ENCODE measurements around the gene CACNA2D1.

The CACNA2D1 gene

GRCh38 chr7:82209179-82209747 lies 234.3 kb downstream of the CACNA2D1 start:
- H4K8ac ChIP-seq (ENCODE audit: low read depth, low read length), result no peak overlapping the region
- no peaks in the 10 kb centered on the region for H3K4me1 ChIP-seq (ENCODE audit: control insufficient read depth in 2 of 2, insufficient read depth in 1 of 2, low read depth in 1 of 2, low read length in 2 of 2)
- peaks cover 2 to 6% of the 10 kb centered on the region in 2 donors for H3K9me3 ChIP-seq (replicated peaks in 1 of 2; ENCODE audit: control insufficient read depth in 2 of 2, insufficient read depth in 1 of 2, low read depth in 1 of 2, low read length in 2 of 2)
- no peak for DNase-seq (ENCODE audit: low spot score)
- no peak overlapping the region for H3K4ac ChIP-seq (ENCODE audit: low read length)
- no peak overlapping the region for H2AFZ ChIP-seq (ENCODE audit: low read length)
- no peak overlapping the region for H2BK12ac ChIP-seq (ENCODE audit: low read length)
- H3K14ac ChIP-seq (ENCODE audit: low read length), result no peak overlapping the region
- WGBS, 2 donors (ENCODE audit: extremely low coverage in 2 of 2, insufficient read length in 2 of 2, insufficient replicate concordance in 1 of 2), result no CpG with 5 or more reads among the region's 5 CpGs
- no peak overlapping the region for H4K91ac ChIP-seq (ENCODE audit: low read depth, low read length, poor library complexity)
- no peak overlapping the region for H2BK120ac ChIP-seq (ENCODE audit: low read depth, low read length)
- H3K9ac ChIP-seq (ENCODE audit: low read depth, low read length, poor library complexity), result no peak overlapping the region
- no peak overlapping the region for H3K4me2 ChIP-seq (ENCODE audit: insufficient read depth, low read length, poor library complexity, severe bottlenecking)
- no peak overlapping the region for H3K4me3 ChIP-seq (ENCODE audit: low read length in 2 of 2)
- H2AK5ac ChIP-seq (ENCODE audit: low read depth, low read length), result no peak overlapping the region
- H3K27ac ChIP-seq (replicated peaks; ENCODE audit: low read length), result no peak overlapping the region
- no peaks in the 10 kb centered on the region for H3K27me3 ChIP-seq (ENCODE audit: control insufficient read depth in 3 of 3, insufficient read depth in 3 of 3, low read depth in 1 of 3, low read length in 3 of 3)
- H3K23ac ChIP-seq (ENCODE audit: low read depth, low read length, poor library complexity), result no peak overlapping the region
- H2BK5ac ChIP-seq (ENCODE audit: low read length), result no peak overlapping the region
- no peaks in the 10 kb centered on the region for H3K79me1 ChIP-seq (ENCODE audit: low read depth, low read length)
- no peak overlapping the region for H3K18ac ChIP-seq (ENCODE audit: low read length)
- no peaks in the 10 kb centered on the region for H3K36me3 ChIP-seq (replicated peaks in 1 of 2; ENCODE audit: control insufficient read depth in 2 of 2, insufficient read depth in 2 of 2, low read length in 2 of 2)
- H2BK15ac ChIP-seq (ENCODE audit: low read length), result no peak overlapping the region

DNA sequence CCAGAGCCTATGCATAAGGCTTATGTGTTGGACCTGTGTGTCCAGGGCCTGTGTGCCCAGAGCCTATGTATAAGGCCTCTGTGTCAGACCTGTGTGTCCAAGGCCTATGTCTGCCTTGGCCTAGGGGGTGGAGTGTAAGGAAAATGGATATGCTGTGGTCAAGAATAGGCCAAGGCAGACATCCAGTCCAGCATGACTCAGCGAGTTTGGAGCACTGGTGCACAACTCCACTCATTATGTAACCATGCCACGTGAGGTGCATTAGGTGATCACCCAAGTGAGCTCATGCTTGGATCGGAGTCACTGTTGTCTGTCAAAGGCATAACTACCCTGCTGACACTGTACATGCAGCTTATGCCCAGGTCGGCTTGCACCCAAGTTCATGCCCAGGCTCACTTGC lies 238.9 kb downstream of the CACNA2D1 start:
- Histone ChIP-seq H3K4me2 (ENCODE audit: insufficient read depth, low read length, poor library complexity, severe bottlenecking) (no peak overlapping the region), H4K8ac (ENCODE audit: low read depth, low read length) (no peak overlapping the region), H3K79me1 (ENCODE audit: low read depth, low read length) (no peaks in the 10 kb centered on the region), H3K4me1 (ENCODE audit: control insufficient read depth in 2 of 2, insufficient read depth in 1 of 2, low read depth in 1 of 2, low read length in 2 of 2) (no peaks in the 10 kb centered on the region), H3K4me3 (ENCODE audit: low read length in 2 of 2) (no peak overlapping the region), H2AFZ (ENCODE audit: low read length) (no peak overlapping the region), H3K27ac (replicated peaks; ENCODE audit: low read length) (no peak overlapping the region), H3K23ac (ENCODE audit: low read depth, low read length, poor library complexity) (no peak overlapping the region), H4K91ac (ENCODE audit: low read depth, low read length, poor library complexity) (no peak overlapping the region), H3K36me3 (replicated peaks in 1 of 2; ENCODE audit: control insufficient read depth in 2 of 2, insufficient read depth in 2 of 2, low read length in 2 of 2) (no peaks in the 10 kb centered on the region), H3K9me3 (replicated peaks in 1 of 2; ENCODE audit: control insufficient read depth in 2 of 2, insufficient read depth in 1 of 2, low read depth in 1 of 2, low read length in 2 of 2) (peaks cover 8 to 9% of the 10 kb centered on the region in 2 donors), H2BK120ac (ENCODE audit: low read depth, low read length) (no peak overlapping the region), H2BK5ac (ENCODE audit: low read length) (no peak overlapping the region), H2AK5ac (ENCODE audit: low read depth, low read length) (no peak overlapping the region), H3K18ac (ENCODE audit: low read length) (no peak overlapping the region), H3K4ac (ENCODE audit: low read length) (no peak overlapping the region), H3K9ac (ENCODE audit: low read depth, low read length, poor library complexity) (no peak overlapping the region), H3K27me3 (ENCODE audit: control insufficient read depth in 3 of 3, insufficient read depth in 3 of 3, low read depth in 1 of 3, low read length in 3 of 3) (no peaks in the 10 kb centered on the region), H2BK12ac (ENCODE audit: low read length) (no peak overlapping the region), H3K14ac (ENCODE audit: low read length) (peak overlapping the region; percentile 12), H2BK15ac (ENCODE audit: low read length) (no peak overlapping the region)
- no CpG with 5 or more reads among the region's 4 CpGs for WGBS, 2 donors (ENCODE audit: extremely low coverage in 2 of 2, insufficient read length in 2 of 2, insufficient replicate concordance in 1 of 2)
- no peak for DNase-seq (ENCODE audit: low spot score)

DNA sequence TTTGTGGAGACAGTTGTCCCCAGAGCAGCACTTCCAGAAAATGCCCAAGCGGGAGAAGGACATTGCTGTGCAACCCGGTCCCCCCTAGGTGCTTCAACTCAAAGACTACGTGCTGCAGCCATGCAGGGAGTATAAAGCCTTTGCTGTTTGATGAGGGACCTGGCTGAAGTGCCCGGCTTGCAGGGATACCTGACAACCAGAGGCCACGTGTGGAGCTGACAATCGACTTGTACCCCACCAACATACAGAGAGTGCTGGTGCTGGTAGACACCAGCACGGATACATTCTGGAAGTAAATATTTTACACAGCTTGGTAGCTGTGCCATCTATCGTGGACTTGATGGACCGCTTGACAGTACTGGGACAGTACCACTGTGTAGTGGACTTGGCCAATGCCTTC lies 240.6 kb downstream of the CACNA2D1 start:
- no peak overlapping the region for H3K14ac ChIP-seq (ENCODE audit: low read length)
- H3K36me3 ChIP-seq (replicated peaks in 1 of 2; ENCODE audit: control insufficient read depth in 2 of 2, insufficient read depth in 2 of 2, low read length in 2 of 2), result no peaks in the 10 kb centered on the region
- no CpG with 5 or more reads among the region's 9 CpGs for WGBS, 2 donors (ENCODE audit: extremely low coverage in 2 of 2, insufficient read length in 2 of 2, insufficient replicate concordance in 1 of 2)
- H3K4me2 ChIP-seq (ENCODE audit: insufficient read depth, low read length, poor library complexity, severe bottlenecking), result no peak overlapping the region
- no peak overlapping the region for H3K4me3 ChIP-seq (ENCODE audit: low read length in 2 of 2)
- no peak overlapping the region for H2AK5ac ChIP-seq (ENCODE audit: low read depth, low read length)
- H3K4me1 ChIP-seq (ENCODE audit: control insufficient read depth in 2 of 2, insufficient read depth in 1 of 2, low read depth in 1 of 2, low read length in 2 of 2), result no peaks in the 10 kb centered on the region
- peaks cover 8 to 9% of the 10 kb centered on the region in 2 donors for H3K9me3 ChIP-seq (replicated peaks in 1 of 2; ENCODE audit: control insufficient read depth in 2 of 2, insufficient read depth in 1 of 2, low read depth in 1 of 2, low read length in 2 of 2)
- H3K79me1 ChIP-seq (ENCODE audit: low read depth, low read length), result no peaks in the 10 kb centered on the region
- no peak overlapping the region for H4K8ac ChIP-seq (ENCODE audit: low read depth, low read length)
- H3K27ac ChIP-seq (replicated peaks; ENCODE audit: low read length), result no peak overlapping the region
- H3K23ac ChIP-seq (ENCODE audit: low read depth, low read length, poor library complexity), result no peak overlapping the region
- no peak overlapping the region for H2BK15ac ChIP-seq (ENCODE audit: low read length)
- no peak overlapping the region for H3K9ac ChIP-seq (ENCODE audit: low read depth, low read length, poor library complexity)
- DNase-seq (ENCODE audit: low spot score), result no peak
- H2BK12ac ChIP-seq (ENCODE audit: low read length), result no peak overlapping the region
- H2BK5ac ChIP-seq (ENCODE audit: low read length), result no peak overlapping the region
- H2BK120ac ChIP-seq (ENCODE audit: low read depth, low read length), result no peak overlapping the region
- H2AFZ ChIP-seq (ENCODE audit: low read length), result no peak overlapping the region
- no peak overlapping the region for H4K91ac ChIP-seq (ENCODE audit: low read depth, low read length, poor library complexity)
- H3K18ac ChIP-seq (ENCODE audit: low read length), result no peak overlapping the region
- H3K4ac ChIP-seq (ENCODE audit: low read length), result no peak overlapping the region
- no peaks in the 10 kb centered on the region for H3K27me3 ChIP-seq (ENCODE audit: control insufficient read depth in 3 of 3, insufficient read depth in 3 of 3, low read depth in 1 of 3, low read length in 3 of 3)

DNA sequence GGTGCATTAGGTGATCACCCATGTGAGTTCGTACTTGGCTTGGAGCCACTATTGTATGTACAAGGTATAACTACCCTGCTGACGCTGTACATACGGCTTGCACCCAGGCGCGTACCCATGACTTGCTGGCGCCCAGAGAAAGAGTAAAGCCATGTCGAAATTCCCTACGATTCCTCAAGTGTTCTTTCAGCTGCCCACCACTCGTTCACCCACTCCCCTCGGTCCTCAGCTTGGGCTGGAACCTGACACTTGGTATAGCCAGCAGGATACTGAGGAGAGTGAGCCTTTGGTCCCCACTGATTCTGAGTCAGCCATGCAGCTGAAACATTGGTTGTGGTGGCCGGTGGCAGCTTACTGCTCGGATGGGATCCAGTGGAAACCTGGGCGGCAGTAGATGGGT lies 241.5 kb downstream of the CACNA2D1 start:
- H3K9ac ChIP-seq (ENCODE audit: low read depth, low read length, poor library complexity), result peak overlapping the region; percentile 25
- H3K4me3 ChIP-seq (ENCODE audit: low read length in 2 of 2), result no peak overlapping the region
- no peak overlapping the region for H2BK120ac ChIP-seq (ENCODE audit: low read depth, low read length)
- no peak overlapping the region for H3K27ac ChIP-seq (replicated peaks; ENCODE audit: low read length)
- H4K8ac ChIP-seq (ENCODE audit: low read depth, low read length), result no peak overlapping the region
- H2BK5ac ChIP-seq (ENCODE audit: low read length), result no peak overlapping the region
- no peak overlapping the region for H2AFZ ChIP-seq (ENCODE audit: low read length)
- H4K91ac ChIP-seq (ENCODE audit: low read depth, low read length, poor library complexity), result no peak overlapping the region
- no peak overlapping the region for H2BK12ac ChIP-seq (ENCODE audit: low read length)
- H2BK15ac ChIP-seq (ENCODE audit: low read length), result peak overlapping the region; percentile 49
- H2AK5ac ChIP-seq (ENCODE audit: low read depth, low read length), result no peak overlapping the region
- peaks cover 8 to 9% of the 10 kb centered on the region in 2 donors for H3K9me3 ChIP-seq (replicated peaks in 1 of 2; ENCODE audit: control insufficient read depth in 2 of 2, insufficient read depth in 1 of 2, low read depth in 1 of 2, low read length in 2 of 2)
- DNase-seq (ENCODE audit: low spot score), result no peak
- H3K79me1 ChIP-seq (ENCODE audit: low read depth, low read length), result no peaks in the 10 kb centered on the region
- no peaks in the 10 kb centered on the region for H3K4me1 ChIP-seq (ENCODE audit: control insufficient read depth in 2 of 2, insufficient read depth in 1 of 2, low read depth in 1 of 2, low read length in 2 of 2)
- no peak overlapping the region for H3K23ac ChIP-seq (ENCODE audit: low read depth, low read length, poor library complexity)
- no peak overlapping the region for H3K4me2 ChIP-seq (ENCODE audit: insufficient read depth, low read length, poor library complexity, severe bottlenecking)
- no peaks in the 10 kb centered on the region for H3K27me3 ChIP-seq (ENCODE audit: control insufficient read depth in 3 of 3, insufficient read depth in 3 of 3, low read depth in 1 of 3, low read length in 3 of 3)
- no CpG with 5 or more reads among the region's 13 CpGs for WGBS, 2 donors (ENCODE audit: extremely low coverage in 2 of 2, insufficient read length in 2 of 2, insufficient replicate concordance in 1 of 2)
- H3K4ac ChIP-seq (ENCODE audit: low read length), result no peak overlapping the region
- no peak overlapping the region for H3K14ac ChIP-seq (ENCODE audit: low read length)
- H3K18ac ChIP-seq (ENCODE audit: low read length), result no peak overlapping the region
- H3K36me3 ChIP-seq (replicated peaks in 1 of 2; ENCODE audit: control insufficient read depth in 2 of 2, insufficient read depth in 2 of 2, low read length in 2 of 2), result no peaks in the 10 kb centered on the region
